HG03025 (cell line): ENCODE measurements around the gene NKPD1.
A peak's percentile ranks its signal among the peaks of the same experiment; 100 is the strongest.

Experiments used
- ATAC-seq: cut with Tn5 transposase; IDR thresholded peaks from one replicate; pipeline ENCODE4 v1.9.1; 2021; ENCODE audit warnings: mild to moderate bottlenecking, moderate library complexity; ENCODE audit not compliant: unreplicated experiment, low FRiP score

NKPD1 gene, protein sequence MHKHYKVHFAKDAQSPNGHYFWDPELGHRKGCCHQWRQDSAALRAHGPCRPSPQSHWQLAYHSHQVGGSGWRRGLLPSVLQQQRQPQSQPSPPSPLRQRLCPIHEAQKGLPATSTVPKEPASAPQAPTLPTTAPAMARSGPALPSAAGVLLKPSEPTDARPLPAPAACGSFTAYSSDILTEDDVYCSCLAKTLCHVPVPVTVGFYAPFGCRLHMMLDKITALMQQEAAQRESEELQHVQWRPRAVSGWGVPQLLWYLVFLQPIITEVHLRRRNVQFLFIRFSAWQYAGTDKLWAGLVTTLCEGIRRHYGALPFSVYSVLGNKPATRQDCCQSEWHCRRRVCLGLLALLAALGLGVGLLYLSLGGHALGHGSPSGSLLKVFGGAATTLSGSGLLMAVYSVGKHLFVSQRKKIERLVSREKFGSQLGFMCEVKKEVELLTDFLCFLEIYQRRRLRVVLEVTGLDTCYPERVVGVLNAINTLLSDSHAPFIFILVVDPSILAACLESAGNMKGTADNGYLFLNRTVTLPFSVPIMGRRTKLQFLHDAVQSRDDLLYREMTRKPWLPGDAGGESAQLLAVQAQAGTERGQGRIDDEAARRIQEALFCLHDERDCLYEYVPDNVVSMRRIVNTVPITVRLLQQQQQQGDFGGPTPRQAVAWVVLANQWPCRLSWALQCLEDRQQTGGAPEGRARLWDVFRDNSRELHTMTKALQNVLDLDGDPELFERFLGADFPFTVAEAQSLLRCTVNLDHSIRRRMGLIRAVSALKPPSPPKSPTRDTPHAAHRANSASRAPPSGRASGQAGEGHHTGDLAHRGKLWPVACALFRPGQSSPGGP

GRCh38 chr19:45160870-45161737 is at the start of gene NKPD1:
Gene NKPD1, minus strand, starts transcription at chr19:45160982. Its CDS starts 832 bp downstream, at chr19:45160150.
- ATAC-seq = no peak

DNA sequence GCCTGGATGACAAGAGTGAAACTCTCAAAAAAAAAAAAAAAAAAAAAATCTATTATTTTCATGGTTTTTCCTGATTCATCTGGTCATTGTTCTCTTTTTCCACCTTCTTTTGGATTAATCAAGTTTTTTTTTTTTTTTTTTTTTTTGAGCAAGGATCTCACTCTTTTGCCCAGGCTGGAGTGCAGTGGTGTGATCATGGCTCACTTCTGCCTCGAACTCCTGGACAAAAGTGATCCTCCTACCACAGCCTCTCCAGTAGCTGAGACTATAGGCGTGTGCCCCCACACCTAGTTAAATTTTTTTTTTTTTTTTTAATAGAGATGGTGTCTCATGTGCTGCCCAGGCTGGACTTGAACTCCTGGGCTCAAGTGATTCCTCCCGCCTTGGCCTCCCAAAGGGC is 45.5 kb upstream of the NKPD1 start:
- ATAC-seq = no peak

DNA sequence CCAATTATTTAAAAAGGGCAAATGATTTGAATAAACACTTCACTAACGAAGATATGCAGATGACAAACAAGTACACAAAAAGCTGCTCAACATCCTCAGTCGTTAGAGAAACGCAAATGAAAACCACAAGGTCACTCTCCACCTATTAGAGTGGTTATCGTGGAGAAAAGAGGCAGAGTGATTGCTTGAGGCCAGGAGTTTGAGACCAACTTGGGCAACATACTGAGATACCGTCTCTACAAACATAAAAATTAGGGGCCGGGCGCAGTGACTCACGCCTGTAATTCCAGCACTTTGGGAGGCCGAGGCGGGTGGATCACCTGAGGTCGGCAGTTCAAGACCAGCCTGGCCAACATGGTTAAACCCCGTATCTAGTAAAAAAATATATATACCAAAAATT is 45.0 kb upstream of the NKPD1 start:
- no peak for ATAC-seq

DNA sequence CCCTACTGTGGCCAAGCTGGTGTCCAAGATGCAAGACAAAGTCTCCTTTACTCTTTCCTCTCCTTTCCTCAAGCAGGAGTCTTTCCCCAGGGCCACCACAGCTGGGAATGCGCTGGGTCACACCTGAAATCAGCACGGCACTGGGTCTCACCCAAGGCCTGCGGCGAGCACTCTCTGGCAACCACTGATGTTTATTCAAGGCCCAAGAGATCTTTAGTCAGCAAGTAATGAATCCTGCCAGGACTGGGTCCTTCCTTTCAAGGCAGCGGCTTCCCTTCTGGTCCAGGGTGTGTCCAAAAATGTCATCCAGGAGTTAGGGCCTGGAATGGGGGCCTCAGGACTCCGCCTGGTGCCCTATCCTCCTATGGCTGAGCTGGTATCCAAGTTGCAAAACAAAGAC is 41.9 kb upstream of the NKPD1 start:
- ATAC-seq = no peak

DNA sequence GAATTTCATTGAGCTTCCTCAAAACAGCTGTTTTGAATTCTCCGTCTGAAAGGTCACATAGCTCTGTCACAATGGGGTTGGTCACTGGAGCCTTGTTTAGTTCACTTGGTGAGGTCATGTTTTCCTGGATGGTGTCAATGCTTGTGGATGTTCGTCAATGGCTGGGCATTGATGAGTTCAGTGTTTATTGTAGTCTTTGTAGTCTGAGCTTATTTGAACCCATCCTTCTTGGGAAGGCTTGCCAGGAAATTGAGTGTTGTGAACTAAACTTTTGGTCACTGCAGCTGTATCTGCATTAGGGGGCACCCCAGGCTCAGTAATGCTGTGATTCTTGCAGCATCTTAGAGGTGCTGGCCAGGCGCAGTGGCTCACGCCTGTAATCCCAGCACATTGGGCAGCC is 39.8 kb upstream of the NKPD1 start:
- no peak for ATAC-seq

GRCh38 chr19:45195764-45196163 is 35.0 kb upstream of the NKPD1 start:
- no peak for ATAC-seq

- ATAC-seq = no peak
Measured at GRCh38 chr19:45191375-45191774, 30.6 kb upstream of the NKPD1 start.

DNA sequence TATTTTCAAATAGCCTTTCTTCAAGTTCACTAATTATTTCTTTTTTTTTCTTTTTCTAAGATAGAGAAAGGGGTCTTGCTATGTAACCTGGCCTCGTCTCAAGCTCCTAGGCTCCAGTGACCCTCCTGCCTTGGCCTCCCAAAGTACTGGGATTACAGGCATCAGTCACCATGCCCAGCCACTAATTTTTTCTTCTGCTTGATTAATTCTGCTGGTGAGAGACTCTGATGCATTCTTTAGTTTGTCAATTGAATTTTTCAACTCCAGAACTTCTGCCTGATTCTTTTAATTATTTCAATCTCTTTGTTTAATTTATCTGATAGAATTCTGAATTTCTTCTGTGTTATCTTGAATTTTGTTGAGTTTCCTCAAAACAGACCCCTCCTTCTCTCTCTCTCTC is 29.2 kb upstream of the NKPD1 start:
- no peak for ATAC-seq

DNA sequence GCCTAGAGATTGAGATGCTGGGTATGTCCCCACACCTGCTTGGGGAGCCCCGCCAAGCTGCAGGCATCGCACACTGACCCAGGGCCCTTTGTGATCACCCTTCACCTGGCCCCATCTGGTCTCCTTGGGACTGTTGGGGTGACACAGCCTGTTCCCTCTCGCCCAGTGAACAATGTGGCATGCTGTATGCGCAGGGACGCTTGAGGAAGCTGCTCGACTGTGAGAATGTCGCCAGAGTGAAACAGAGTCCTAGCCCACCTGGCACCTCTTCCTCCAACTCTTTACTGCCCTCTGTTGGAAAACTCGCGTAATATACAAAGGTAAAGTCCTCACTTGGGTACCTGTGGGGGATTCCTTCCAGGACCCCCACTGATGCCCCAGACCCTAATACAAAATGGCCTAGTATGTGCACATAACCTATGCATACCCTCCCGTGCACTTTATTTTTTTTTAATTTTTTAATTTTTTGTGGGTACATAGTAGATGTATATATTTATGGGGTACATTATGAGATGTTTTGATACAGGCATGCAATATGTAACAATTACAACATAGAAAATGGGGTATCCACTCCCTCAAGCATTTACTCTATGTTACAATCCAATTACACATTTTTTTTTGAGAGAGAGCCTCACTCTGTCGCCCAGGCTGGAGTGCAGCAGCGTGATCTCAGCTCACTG is 26.8 kb upstream of the NKPD1 start:
- no peak for ATAC-seq

DNA sequence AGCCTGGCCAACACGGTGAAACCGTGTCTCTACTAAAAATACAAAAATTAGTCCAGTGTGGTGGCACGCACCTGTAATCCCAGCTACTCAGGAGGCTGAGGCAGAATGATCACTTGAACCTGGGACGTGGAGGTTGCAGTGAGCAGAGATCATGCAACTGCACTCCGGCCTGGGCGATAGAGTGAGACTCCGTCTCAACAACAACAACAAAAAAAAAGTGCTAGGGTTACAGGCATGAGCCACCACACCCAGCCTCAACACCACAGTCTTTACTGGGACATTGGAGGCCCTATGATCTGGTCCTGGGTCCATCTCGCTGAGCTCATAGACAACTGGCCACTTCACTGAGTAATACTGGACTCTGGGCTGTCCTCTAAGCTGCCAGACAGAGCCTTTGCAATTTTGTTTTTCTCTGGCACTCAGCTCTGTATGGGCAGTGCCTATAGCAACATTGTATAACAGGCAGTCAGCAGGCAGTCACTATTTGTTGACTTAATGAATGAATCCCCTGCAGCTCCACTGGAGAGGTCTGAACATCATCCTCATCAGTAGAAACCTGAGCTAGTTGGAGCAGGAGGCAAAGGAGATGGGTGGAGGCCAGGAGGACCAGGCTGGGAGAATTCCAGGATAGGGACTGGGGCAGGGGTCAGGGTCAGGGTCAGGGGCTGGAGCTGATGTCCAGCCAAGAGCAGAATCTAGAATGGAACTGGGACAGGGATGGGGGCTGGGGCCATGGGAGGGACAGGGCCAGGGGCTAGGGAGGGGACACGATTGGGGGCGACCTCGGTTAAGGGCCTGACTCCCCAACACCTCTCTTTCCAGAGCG is 25.9 kb upstream of the NKPD1 start:
- no peak for ATAC-seq

DNA sequence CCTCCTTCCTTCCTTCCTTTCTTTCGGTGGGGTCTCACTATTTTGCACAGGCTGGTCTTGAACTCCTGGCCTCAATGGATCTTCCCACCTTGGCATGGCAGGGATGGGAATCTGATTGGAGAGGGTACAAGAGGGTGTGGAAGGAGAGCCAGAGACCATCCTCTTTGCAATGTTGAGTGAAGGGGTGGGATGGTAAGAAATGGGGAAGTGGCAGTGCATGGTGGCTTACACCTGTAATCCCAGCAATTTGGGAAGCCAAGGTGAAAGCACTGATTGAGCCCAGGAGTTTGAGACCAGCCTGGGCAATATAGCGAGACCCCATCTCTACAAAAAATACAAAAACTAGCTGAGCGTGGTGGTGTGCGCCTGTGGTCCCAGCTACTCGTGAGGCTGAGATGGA is 23.3 kb upstream of the NKPD1 start:
- ATAC-seq = no peak

GRCh38 chr19:45182758-45183157 is 22.0 kb upstream of the NKPD1 start:
- ATAC-seq = no peak

GRCh38 chr19:45180936-45181335 is 20.2 kb upstream of the NKPD1 start:
- no peak for ATAC-seq

DNA sequence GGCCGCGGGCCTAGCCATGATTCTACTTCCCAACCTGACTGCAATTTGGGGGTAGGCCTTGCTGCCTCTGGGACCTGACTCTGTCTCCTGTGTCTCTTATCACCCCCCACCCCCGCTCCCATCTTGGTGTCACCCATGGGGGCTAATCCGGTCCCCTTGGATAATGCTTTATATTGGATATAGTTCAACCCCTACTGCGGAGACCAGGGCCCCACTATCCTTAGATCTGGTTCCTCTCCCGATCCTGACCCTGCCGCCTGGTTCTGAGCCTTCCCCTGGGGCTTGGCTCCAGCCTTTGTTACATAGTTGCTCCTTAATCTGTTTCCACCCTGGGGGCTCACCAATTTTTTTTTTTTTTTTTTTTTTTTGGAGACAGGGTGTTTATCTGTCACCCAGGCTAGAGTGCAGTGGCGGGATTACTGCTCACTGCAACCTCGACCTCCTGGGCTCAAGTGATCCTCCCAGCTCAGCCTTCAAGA is 19.1 kb upstream of the NKPD1 start:
- no peak for ATAC-seq

GRCh38 chr19:45179072-45179891 is 18.5 kb upstream of the NKPD1 start:
- no peak for ATAC-seq

GRCh38 chr19:45178262-45179071 is 17.7 kb upstream of the NKPD1 start, which contains the start of gene BLOC1S3:
Gene BLOC1S3, plus strand, starts transcription at chr19:45178784. Its CDS starts 513 bp downstream, at chr19:45179297.
- peak; percentile 78 for ATAC-seq

GRCh38 chr19:45177817-45178261 is 17.1 kb upstream of the NKPD1 start, which contains the start of gene TRAPPC6A:
Gene TRAPPC6A, minus strand, starts transcription at chr19:45178237. Its CDS starts 19 bp downstream, at chr19:45178218.
- peak; percentile 1 for ATAC-seq
